ENCODE measurements around the gene RPA4.

Gene RPA4

DNA sequence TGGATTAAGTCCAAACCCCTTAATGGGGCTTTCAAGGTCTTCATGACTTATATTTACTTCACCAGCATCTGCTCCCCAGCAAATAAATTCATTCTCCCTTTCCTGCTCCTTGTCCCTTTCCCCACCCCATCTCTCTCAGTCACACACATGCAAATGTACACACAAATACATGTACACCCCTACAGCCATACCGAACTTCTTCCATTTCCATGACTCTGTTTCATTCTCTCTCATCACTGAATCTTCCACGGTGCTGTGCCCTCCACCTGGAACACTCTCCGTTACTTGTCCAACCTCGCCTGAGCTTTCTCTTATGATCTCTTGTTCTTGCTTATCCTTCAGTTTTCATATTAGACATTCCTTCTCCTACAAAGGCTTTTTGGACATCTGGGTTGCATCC, 22.0 kb upstream of the RPA4 start:
- Histone ChIP-seq H3K27me3 (ENCODE audit: insufficient read depth, low read length) (no peaks in the 10 kb centered on the region), H3K36me3 (ENCODE audit: insufficient read depth, low read length) (no peaks in the 10 kb centered on the region), H3K9me3 (ENCODE audit: insufficient read depth, low read depth, low read length) (no peaks in the 10 kb centered on the region)

DNA sequence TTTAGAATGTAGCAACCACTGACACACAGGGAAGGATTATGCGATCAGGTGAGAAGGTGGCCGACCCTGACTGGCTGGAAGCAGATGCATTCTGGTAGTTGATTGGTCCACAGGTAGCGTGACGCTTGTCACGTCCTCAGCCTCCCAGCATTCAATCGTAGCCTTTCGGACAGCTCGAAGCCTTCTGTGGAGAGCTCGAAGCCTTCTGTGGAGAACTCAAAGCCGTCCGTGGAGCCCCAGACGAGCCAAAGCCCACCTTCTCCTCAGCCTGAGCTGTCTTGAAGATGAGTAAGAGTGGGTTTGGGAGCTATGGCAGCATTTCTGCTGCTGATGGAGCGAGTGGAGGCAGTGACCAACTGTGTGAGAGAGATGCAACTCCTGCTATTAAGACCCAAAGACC, 319 bp downstream of the RPA4 start:
- no peaks in the 10 kb centered on the region for H3K27me3 ChIP-seq (ENCODE audit: insufficient read depth, low read length)
- H3K4me1 ChIP-seq (ENCODE audit: insufficient read depth, low read length) = no peaks in the 10 kb centered on the region
- H3K4me3 ChIP-seq (ENCODE audit: low read length) = no peak overlapping the region
- no peak overlapping the region for H3K9ac ChIP-seq (ENCODE audit: low read depth, low read length)
- 97% methylated on average over 13 of the region's 13 CpGs for WGBS
- no peak overlapping the region for H3K27ac ChIP-seq (ENCODE audit: low read depth, low read length)
- no peaks in the 10 kb centered on the region for H3K9me3 ChIP-seq (ENCODE audit: insufficient read depth, low read depth, low read length)
- H3K36me3 ChIP-seq (ENCODE audit: insufficient read depth, low read length) = no peaks in the 10 kb centered on the region

More for the DNA sequence above, 22.0 kb upstream of the RPA4 start:
- 96% methylated on average over 4 of the region's 4 CpGs for WGBS
- no peaks in the 10 kb centered on the region for H3K4me1 ChIP-seq (ENCODE audit: insufficient read depth, low read length)
- H3K27ac ChIP-seq (ENCODE audit: low read depth, low read length) = no peak overlapping the region
- no peak overlapping the region for H3K4me3 ChIP-seq (ENCODE audit: low read length)
- no peak overlapping the region for H3K9ac ChIP-seq (ENCODE audit: low read depth, low read length)

DNA sequence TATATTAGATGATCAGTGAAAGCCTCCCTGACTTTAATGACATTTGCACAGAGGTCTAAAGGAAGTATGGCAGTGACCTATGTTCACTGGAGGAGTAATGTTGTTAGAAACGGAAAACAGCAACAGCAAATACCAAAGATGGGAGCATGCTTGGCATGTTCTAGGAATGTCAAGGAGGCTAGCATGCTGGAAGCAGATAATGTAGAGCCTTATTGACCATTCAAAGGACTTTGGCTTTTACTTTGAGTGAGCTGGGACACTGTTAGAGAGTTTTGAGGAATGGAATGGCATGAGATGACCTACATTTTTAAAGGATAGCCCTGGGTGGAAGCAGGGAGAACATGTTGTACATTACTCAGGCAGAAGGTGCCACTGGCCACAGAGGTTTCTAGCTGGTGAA, 6.0 kb downstream of the RPA4 start:
- H3K4me1 ChIP-seq (ENCODE audit: insufficient read depth, low read length) = no peaks in the 10 kb centered on the region
- 89% methylated on average over 1 of the region's 1 CpG for WGBS

DNA sequence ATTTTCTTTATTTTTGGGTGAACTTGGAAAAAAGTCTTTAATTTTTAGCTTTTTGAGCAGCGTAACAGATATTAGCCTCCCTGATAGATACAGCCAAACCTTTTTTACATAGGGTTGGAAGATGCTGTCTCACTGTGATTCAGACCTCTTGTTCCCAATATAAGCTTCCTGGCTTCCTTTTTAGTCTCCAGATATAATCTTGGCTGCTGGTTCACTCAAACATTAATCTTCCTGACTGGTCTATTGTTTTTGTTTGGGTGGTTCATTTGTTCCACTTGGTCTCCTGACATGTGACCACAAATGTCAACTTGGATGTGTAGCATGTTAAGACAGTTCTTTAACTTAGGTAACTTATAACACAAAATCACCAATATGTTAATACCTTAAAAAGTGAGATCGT, 23.0 kb downstream of the RPA4 start:
- WGBS = 80% methylated on average over 2 of the region's 2 CpGs
- no peak overlapping the region for H3K27ac ChIP-seq (ENCODE audit: low read depth, low read length)

More for the DNA sequence above, 6.0 kb downstream of the RPA4 start:
- H3K27ac ChIP-seq (ENCODE audit: low read depth, low read length) = no peak overlapping the region
- H3K9ac ChIP-seq (ENCODE audit: low read depth, low read length) = no peak overlapping the region
- no peaks in the 10 kb centered on the region for H3K36me3 ChIP-seq (ENCODE audit: insufficient read depth, low read length)
- no peaks in the 10 kb centered on the region for H3K9me3 ChIP-seq (ENCODE audit: insufficient read depth, low read depth, low read length)
- H3K27me3 ChIP-seq (ENCODE audit: insufficient read depth, low read length) = no peaks in the 10 kb centered on the region
- no peak overlapping the region for H3K4me3 ChIP-seq (ENCODE audit: low read length)

DNA sequence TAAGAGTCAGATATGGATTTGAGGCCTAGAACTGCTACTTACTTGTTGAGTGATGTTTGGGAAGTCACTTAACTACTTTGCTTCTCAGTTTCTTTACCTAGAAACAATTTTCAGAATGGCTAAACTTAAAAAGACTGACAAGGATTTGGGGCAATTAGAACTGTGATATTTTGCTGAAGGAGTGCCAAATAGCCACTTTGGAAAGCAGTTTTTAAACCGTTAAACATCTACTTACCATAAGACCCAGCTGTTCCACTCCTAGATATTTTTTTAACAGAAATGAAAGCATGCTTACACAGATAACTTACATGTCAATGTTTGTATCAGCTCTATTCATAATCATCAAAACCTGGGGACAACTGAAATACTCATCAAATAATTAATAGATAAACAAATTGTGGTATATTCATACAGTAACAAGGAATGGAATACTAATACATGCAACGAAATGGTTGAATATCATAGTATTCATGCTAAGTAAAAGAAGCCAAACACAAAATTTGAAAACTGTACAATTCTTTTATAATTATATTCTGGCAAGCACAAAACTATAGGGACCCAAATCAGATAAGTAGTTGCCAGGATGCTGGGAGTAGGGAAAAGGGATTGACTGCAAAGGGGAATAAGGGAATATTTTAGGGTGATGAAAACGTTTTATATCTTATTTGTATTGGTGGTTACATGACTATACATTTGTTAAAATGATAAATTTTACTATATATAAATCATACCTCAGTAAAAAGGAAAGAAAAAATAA, 24.0 kb downstream of the RPA4 start:
- Histone ChIP-seq H3K27me3 (ENCODE audit: insufficient read depth, low read length) (no peaks in the 10 kb centered on the region), H3K9me3 (ENCODE audit: insufficient read depth, low read depth, low read length) (no peaks in the 10 kb centered on the region), H3K9ac (ENCODE audit: low read depth, low read length) (no peak overlapping the region), H3K4me3 (ENCODE audit: low read length) (no peak overlapping the region), H3K4me1 (ENCODE audit: insufficient read depth, low read length) (no peaks in the 10 kb centered on the region; the same call in 1 of the 2 replicates), H3K27ac (ENCODE audit: low read depth, low read length) (no peak overlapping the region), H3K36me3 (ENCODE audit: insufficient read depth, low read length) (no peaks in the 10 kb centered on the region)
- no CpG with 5 or more reads among the region's 3 CpGs for WGBS

More for the DNA sequence above, 23.0 kb downstream of the RPA4 start:
- no peak overlapping the region for H3K9ac ChIP-seq (ENCODE audit: low read depth, low read length)
- no peaks in the 10 kb centered on the region; the same call in 1 of the 2 replicates for H3K4me1 ChIP-seq (ENCODE audit: insufficient read depth, low read length)
- no peaks in the 10 kb centered on the region for H3K27me3 ChIP-seq (ENCODE audit: insufficient read depth, low read length)
- H3K36me3 ChIP-seq (ENCODE audit: insufficient read depth, low read length) = no peaks in the 10 kb centered on the region
- no peak overlapping the region for H3K4me3 ChIP-seq (ENCODE audit: low read length)
- H3K9me3 ChIP-seq (ENCODE audit: insufficient read depth, low read depth, low read length) = no peaks in the 10 kb centered on the region

DNA sequence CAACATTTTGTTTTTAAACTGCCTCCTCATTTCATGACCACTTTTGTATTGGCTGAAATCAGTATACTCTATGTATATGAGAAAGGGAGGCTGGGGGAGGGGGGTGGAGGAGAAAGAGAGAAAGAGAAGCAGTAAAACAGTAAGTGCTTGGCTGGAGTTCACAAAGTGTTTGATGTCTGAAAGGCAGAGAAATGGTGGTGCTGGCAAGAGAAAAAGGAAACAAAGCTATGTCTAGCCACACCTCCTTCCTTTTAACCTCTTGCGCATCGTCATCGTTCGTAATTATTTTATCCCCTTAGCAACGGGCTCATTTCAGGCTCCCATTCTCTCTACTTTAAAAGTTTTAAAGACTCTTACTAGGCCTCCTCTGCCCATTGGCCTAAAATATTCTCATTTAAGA, 25.6 kb downstream of the RPA4 start:
- Histone ChIP-seq H3K9me3 (ENCODE audit: insufficient read depth, low read depth, low read length) (no peaks in the 10 kb centered on the region), H3K4me3 (ENCODE audit: low read length) (no peak overlapping the region), H3K36me3 (ENCODE audit: insufficient read depth, low read length) (no peaks in the 10 kb centered on the region), H3K4me1 (ENCODE audit: insufficient read depth, low read length) (no peaks in the 10 kb centered on the region; the same call in 1 of the 2 replicates), H3K27ac (ENCODE audit: low read depth, low read length) (no peak overlapping the region), H3K9ac (ENCODE audit: low read depth, low read length) (no peak overlapping the region), H3K27me3 (ENCODE audit: insufficient read depth, low read length) (no peaks in the 10 kb centered on the region)
- WGBS = 93% methylated on average over 5 of the region's 5 CpGs

DNA sequence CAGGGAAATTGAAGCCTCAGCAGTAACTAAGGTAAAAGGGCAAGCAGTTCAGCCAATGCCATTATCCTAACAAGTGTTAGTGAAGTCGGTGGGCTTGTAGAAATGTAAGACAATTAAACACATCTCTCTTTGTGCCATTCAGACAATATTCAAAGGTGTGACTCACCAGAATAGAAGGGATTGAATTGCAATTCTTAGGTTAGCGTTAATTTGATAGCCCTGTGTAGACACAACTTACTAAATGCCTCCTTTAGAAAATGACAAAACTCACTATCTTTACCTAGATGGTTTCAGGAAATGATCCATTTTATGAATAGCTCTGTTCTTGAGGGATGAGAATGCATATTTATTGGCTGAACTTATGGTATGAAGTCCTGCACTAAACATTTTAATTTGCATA, 35.2 kb downstream of the RPA4 start:
- Histone ChIP-seq H3K9ac (ENCODE audit: low read depth, low read length) (no peak overlapping the region), H3K36me3 (ENCODE audit: insufficient read depth, low read length) (no peaks in the 10 kb centered on the region), H3K27ac (ENCODE audit: low read depth, low read length) (no peak overlapping the region), H3K4me3 (ENCODE audit: low read length) (no peak overlapping the region), H3K9me3 (ENCODE audit: insufficient read depth, low read depth, low read length) (no peaks in the 10 kb centered on the region), H3K27me3 (ENCODE audit: insufficient read depth, low read length) (no peaks in the 10 kb centered on the region), H3K4me1 (ENCODE audit: insufficient read depth, low read length) (0 out of 2 replicates have a peak, but pooled peaks cover 5% of the 10 kb centered on the region)
- no CpG with 5 or more reads among the region's 2 CpGs for WGBS

DNA sequence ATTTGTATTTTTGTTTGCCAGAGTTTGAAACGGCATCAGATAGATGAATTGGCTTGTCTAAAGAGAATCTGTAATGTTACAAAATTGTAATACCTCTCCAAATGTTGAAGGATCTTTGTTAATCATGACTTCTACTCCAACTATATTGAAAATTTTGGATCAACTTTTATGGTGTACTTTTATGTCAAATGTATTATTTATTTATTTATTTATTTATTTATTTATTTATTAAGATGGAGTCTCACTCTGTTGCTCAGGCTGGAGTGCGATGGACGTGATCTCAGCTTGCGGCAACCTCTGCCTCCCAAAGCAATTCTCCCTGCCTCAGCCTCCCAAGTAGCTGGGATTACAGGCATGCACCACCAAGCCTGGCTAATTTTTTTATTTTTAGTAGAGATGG, 36.0 kb downstream of the RPA4 start:
- Histone ChIP-seq H3K9ac (ENCODE audit: low read depth, low read length) (no peak overlapping the region), H3K27me3 (ENCODE audit: insufficient read depth, low read length) (no peaks in the 10 kb centered on the region), H3K36me3 (ENCODE audit: insufficient read depth, low read length) (no peaks in the 10 kb centered on the region), H3K27ac (ENCODE audit: low read depth, low read length) (no peak overlapping the region), H3K4me1 (ENCODE audit: insufficient read depth, low read length) (0 out of 2 replicates have a peak, but pooled peaks cover 5% of the 10 kb centered on the region), H3K9me3 (ENCODE audit: insufficient read depth, low read depth, low read length) (no peaks in the 10 kb centered on the region), H3K4me3 (ENCODE audit: low read length) (no peak overlapping the region)
- 100% methylated on average over 1 of the region's 4 CpGs for WGBS

DNA sequence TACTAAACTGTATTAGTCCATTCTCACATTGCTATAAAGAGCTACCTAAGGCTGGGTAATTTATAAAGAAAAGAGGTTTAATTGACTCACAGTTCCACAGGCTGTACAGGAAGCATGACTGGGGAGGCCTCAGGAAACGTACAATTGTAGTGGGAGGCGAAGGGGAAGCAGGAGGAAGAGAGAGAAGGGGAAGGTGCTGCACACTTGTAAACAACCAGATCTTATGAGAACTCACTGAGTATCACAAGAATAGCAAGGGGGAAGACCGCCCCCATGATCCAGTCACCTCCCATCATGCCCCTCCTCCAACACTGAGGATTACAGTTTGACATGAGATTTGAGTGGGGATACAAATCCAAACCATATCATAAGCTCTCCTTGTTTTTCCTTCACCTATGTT, 40.9 kb downstream of the RPA4 start:
- Histone ChIP-seq H3K9me3 (ENCODE audit: insufficient read depth, low read depth, low read length) (no peaks in the 10 kb centered on the region), H3K27me3 (ENCODE audit: insufficient read depth, low read length) (no peaks in the 10 kb centered on the region), H3K36me3 (ENCODE audit: insufficient read depth, low read length) (no peaks in the 10 kb centered on the region), H3K9ac (ENCODE audit: low read depth, low read length) (no peak overlapping the region), H3K27ac (ENCODE audit: low read depth, low read length) (no peak overlapping the region), H3K4me1 (ENCODE audit: insufficient read depth, low read length) (0 out of 2 replicates have a peak, but pooled peaks cover 5% of the 10 kb centered on the region), H3K4me3 (ENCODE audit: low read length) (no peak overlapping the region)
- 100% methylated on average over 2 of the region's 3 CpGs for WGBS

DNA sequence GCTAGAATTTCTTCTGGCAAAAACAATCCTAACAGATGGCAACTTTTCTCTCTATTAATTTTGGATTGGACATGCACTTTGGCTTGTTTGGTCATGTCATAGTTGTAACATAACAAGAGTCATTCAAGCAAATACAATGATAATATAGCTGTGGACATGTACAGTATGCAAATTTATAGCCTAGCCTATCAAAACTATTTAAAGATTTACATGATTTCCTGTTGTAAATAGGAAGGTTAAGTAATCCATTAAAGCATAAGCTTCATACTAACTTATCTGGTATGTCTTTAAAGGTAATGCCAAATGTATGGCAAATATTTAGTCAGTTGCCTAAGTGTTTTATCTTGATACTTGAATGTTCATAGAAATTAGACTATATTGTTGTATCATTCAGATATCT, 45.3 kb downstream of the RPA4 start:
- H3K4me3 ChIP-seq (ENCODE audit: low read length) = no peak overlapping the region
- H3K4me1 ChIP-seq (ENCODE audit: insufficient read depth, low read length) = no peaks in the 10 kb centered on the region
- no peaks in the 10 kb centered on the region for H3K27me3 ChIP-seq (ENCODE audit: insufficient read depth, low read length)
- H3K9ac ChIP-seq (ENCODE audit: low read depth, low read length) = no peak overlapping the region
- no peak overlapping the region for H3K27ac ChIP-seq (ENCODE audit: low read depth, low read length)
- no peaks in the 10 kb centered on the region for H3K36me3 ChIP-seq (ENCODE audit: insufficient read depth, low read length)
- H3K9me3 ChIP-seq (ENCODE audit: insufficient read depth, low read depth, low read length) = no peaks in the 10 kb centered on the region
